Renal cortical epithelial cell (primary cell): Measurements from ENCODE around the gene CENPL. TPM values are rescaled to one million over a fixed set of nuclear protein-coding genes. Genes with fewer than 3 reads are reported as not detected.
A peak's percentile ranks its signal among the peaks of the same experiment; 100 is the strongest.
"Not testable (repeated sequence)": the region's sequence is repeated elsewhere in the genome, so short reads cannot be mapped to it uniquely, and the experiment has no call there.

ENCODE experiments used
- DNase-seq: peaks from one replicate; pipeline ENCODE4 v3.0.0-alpha.2; 2011; ENCODE audit warnings: low read depth
- total RNA-seq: library from RNA; depleted of rRNA; stranded (reverse); fragments of >200 nt; gene quantifications from 2 replicates; pipeline ENCODE4 v1.2.3, GENCODE V29; 2014

The CENPL gene
- total RNA-seq, 1 donor from 2014 or later, result 9.4 TPM

- no peak for DNase-seq
Observed at GRCh38 chr1:173857363-173857917, 32.8 kb upstream of the CENPL start.

- no peak for DNase-seq
Observed at GRCh38 chr1:173856903-173857302, 32.2 kb upstream of the CENPL start.

GRCh38 chr1:173856014-173856413 lies 31.3 kb upstream of the CENPL start:
- DNase-seq, result no peak

- no peak for DNase-seq
Observed at GRCh38 chr1:173853074-173853473, 28.4 kb upstream of the CENPL start.

- DNase-seq, result no peak
Observed at GRCh38 chr1:173852105-173852504, 27.4 kb upstream of the CENPL start.

- DNase-seq, result no peak
Observed at GRCh38 chr1:173832748-173833147, 8.1 kb upstream of the CENPL start.

GRCh38 chr1:173827611-173828010 lies 2.9 kb upstream of the CENPL start:
- no peak for DNase-seq

- peak; percentile 19 for DNase-seq
Observed at GRCh38 chr1:173823781-173824314, 835 bp downstream of the CENPL start.

GRCh38 chr1:173821680-173822079 lies 3.0 kb downstream of the CENPL start:
- DNase-seq, result no peak

GRCh38 chr1:173818459-173818858 lies 6.2 kb downstream of the CENPL start:
- no peak for DNase-seq

- DNase-seq, result not testable (repeated sequence)
Observed at GRCh38 chr1:173813654-173814053, 11.0 kb downstream of the CENPL start.

GRCh38 chr1:173802961-173803360 lies 21.7 kb downstream of the CENPL start:
- peak; percentile 15 for DNase-seq

GRCh38 chr1:173799995-173800394 lies 24.7 kb downstream of the CENPL start:
- not testable (repeated sequence) for DNase-seq

- DNase-seq, result no peak
Observed at GRCh38 chr1:173798078-173798477, 26.6 kb downstream of the CENPL start.

GRCh38 chr1:173789841-173790240 lies 34.8 kb downstream of the CENPL start:
- no peak for DNase-seq

- DNase-seq, result no peak
Observed at GRCh38 chr1:173784997-173785396, 39.7 kb downstream of the CENPL start.

GRCh38 chr1:173779936-173780335 lies 44.7 kb downstream of the CENPL start:
- no peak for DNase-seq

- no peak for DNase-seq
Observed at GRCh38 chr1:173775578-173776226, 49.0 kb downstream of the CENPL start.

GRCh38 chr1:173771560-173771959 lies 53.1 kb downstream of the CENPL start:
- no peak for DNase-seq

- not testable (repeated sequence) for DNase-seq
Observed at GRCh38 chr1:173770330-173770729, 54.4 kb downstream of the CENPL start.

- DNase-seq, result no peak
Observed at GRCh38 chr1:173768827-173769226, 55.9 kb downstream of the CENPL start.

GRCh38 chr1:173768206-173768605 lies 56.5 kb downstream of the CENPL start:
- DNase-seq, result no peak

GRCh38 chr1:173764331-173764730 lies 60.4 kb downstream of the CENPL start:
- DNase-seq, result not testable (repeated sequence)

GRCh38 chr1:173758980-173759379 lies 65.7 kb downstream of the CENPL start:
- DNase-seq, result no peak
